T-helper 1 cell treated with Interleukin-12 subunit alpha and Interleukin-12 subunit beta and Interleukin-4 antibody, amounts not matched to agents 30 ng/mL and 1 ng/mL, for 36 hours (primary cell): ENCODE measurements around the gene LZTR1. TPM values are rescaled to one million over a fixed set of nuclear protein-coding genes. Genes with fewer than 3 reads are reported as not detected.
"Not testable (repeated sequence)": the region's sequence is repeated elsewhere in the genome, so short reads cannot be mapped to it uniquely, and the experiment has no call there.

ENCODE experiments used
- intact Hi-C: fragments of 100-400 bp; cut with micrococcal nuclease; formaldehyde crosslinking; loops from one replicate; pipeline ENCODE4 v1.15.1; 2024
- total RNA-seq: library from RNA; stranded (reverse); gene quantifications from 2 replicates; pipeline ENCODE4 v1.2.3, GENCODE V29; 2022

LZTR1 gene
- total RNA-seq, result 83.5 and 89.6 TPM in 2 replicates

DNA sequence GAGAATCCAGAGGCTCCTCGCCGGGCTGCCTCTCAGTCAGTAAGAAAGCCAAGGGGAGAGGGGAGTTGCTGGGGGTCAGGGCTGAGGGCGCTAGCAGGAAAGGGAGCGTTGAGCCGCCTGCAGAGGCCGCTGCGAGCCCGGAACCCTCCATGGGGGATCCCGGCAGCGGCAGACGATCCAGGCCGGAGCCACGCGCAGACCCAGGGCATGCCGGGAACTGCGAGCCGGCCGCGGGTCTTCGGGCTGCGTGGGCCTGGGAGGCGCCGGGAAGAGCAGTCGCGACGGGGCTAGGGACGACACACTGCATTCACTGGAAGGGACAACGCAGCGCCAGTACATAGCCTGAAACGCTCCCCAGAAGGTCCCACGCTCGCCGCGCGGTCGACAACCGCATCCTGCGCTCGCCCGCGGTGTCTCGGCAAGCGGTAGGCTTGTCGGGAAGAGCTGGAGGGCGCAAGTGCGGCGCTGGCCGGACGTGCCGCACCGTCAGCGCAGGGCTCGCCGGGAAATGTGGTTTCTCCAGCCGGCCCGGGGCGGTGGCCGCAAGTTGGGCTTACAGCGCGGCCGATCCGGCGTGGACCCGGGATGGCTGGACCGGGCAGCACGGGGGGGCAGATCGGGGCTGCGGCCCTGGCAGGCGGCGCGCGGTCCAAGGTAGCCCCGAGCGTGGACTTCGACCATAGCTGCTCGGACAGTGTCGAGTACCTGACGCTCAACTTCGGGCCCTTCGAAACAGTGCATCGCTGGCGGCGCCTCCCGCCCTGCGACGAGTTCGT is at the start of gene LZTR1:
TSS of gene LZTR1 (plus strand) at position 511 of the 776 bp plus-strand sequence. CDS start at position 586, 75 bp downstream.
- intact Hi-C loops, result loop anchor here (1.0 kb wide), 3 partner anchors 20 to 65 kb away; partner anchors contain the start of genes CRKL and THAP7

- intact Hi-C loops, result no loop called here
Measured at GRCh38 chr22:20933910-20934309, 48.2 kb upstream of the LZTR1 start.

- intact Hi-C loops, result not testable (repeated sequence)
Measured at GRCh38 chr22:20935049-20935448, 47.0 kb upstream of the LZTR1 start.

DNA sequence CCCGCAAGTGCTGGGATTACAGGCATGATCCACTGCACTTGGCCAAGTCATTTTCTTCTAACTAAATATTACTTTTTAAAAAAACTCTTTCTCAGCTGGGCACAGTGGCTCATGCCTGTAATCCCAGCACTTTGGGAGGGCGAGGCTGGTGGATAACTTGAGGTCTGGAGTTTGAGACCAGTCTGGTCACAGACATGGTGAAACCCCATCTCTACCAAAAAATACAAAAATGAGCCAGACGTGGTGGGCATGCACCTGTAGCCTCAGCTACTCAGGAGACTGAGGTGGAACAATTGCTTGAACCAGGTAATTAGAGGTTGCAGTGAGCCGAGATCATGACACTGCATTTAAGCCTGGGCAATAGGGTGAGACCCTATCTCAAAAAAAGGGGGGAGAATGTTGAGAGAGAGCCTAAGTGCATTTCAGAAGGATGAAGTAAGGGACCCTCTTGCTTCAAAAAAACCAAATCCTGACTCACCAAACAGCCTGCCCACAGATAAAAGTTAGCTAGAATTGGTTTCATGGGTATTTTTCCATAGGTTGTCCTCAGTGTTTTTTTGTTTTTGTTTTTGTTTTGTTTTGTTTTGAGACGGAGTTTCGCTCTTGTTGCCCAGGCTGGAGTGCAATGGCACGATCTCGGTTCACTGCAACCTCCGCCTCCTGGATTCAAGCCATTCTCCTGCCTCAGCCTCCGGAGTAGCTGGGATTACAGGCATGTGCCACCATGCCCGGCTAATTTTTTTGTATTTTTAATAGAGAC is 46.1 kb upstream of the LZTR1 start:
- intact Hi-C loops, result not testable (repeated sequence)

- intact Hi-C loops, result no loop called here
Measured at GRCh38 chr22:20937031-20937793, 44.9 kb upstream of the LZTR1 start.

- intact Hi-C loops, result no loop called here
Measured at GRCh38 chr22:20937794-20938671, 44.1 kb upstream of the LZTR1 start.

DNA sequence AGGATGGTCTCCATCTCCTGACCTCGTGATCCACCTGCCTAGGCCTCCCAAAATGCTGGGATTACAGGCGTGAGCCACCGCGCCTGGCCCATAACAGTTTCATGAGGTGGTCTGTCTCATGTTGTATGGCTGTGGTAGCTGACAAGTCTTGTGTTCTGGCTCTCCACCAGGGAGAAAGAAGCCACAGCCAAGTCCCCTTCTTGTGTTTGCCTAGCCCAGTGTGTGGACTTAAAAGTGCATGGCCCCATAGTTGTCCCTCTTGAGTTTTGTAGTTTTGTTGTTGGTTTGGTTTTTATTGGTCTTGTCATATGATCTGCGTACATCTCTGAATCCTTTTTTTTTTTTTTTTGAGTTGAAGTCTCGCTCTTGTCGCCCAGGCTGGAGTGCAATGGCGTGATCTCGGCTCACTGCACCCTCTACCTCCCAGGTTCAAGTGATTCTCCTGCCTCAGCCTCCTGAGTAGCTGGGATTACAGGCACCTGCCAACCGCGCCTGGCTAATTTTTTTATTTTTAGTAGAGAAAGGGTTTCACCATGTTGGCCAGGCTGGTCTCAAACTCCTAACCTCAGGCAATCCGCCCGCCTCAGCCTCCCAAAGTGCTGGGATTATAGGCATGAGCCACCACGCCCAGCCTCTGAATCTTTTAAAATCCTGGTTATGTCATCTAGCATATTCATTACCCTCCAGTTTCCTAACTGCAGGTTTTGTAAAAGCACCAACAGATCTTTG is 42.5 kb upstream of the LZTR1 start:
- intact Hi-C loops, result not testable (repeated sequence)

DNA sequence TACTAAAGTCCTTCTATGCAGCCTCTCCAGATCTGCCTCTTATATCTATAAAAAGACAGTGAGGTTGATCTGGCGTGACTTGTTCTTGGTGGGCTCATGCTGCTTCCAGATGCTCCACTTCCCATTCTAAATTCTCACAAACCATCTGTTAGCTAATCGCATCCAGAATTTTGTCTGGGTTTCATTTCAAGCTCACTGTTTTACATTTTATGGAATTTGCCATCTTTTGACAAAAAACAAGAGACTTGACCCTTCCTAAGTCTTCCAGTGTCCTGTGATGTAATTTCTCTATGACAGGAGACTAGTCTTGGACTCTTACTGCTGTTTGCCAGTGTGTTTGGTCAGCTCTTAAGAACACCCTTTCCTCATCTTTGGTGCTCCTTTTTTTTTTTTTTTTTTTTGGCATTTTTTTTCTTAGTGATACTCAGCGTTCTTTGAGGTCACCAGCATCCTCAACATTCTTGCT is 41.9 kb upstream of the LZTR1 start:
- intact Hi-C loops, result no loop called here

DNA sequence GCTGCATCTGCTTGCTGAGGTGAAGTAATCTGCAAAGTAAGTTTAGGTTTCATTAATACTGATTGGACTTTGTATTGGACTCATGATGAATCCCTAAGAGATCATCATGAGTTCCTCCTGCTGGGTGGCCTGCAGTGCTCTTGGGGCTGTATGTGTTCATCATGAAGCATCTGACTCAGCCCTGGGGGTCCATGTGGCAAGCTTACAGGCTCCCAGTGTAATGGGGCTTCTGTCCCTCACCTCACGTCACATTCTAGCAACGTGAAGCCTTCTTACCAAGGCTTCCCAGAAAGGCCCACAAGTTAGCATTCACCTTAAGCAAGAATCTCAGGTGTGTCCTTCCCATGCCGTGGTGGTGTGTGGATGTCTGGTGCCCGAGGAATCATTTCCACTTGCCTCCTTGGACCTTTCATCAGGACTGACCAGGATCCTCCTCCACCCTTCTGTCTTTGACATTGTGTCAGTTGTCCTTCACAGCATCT is 41.2 kb upstream of the LZTR1 start:
- intact Hi-C loops, result no loop called here

GRCh38 chr22:20942203-20942902 is 39.7 kb upstream of the LZTR1 start:
- intact Hi-C loops, result not testable (repeated sequence)

DNA sequence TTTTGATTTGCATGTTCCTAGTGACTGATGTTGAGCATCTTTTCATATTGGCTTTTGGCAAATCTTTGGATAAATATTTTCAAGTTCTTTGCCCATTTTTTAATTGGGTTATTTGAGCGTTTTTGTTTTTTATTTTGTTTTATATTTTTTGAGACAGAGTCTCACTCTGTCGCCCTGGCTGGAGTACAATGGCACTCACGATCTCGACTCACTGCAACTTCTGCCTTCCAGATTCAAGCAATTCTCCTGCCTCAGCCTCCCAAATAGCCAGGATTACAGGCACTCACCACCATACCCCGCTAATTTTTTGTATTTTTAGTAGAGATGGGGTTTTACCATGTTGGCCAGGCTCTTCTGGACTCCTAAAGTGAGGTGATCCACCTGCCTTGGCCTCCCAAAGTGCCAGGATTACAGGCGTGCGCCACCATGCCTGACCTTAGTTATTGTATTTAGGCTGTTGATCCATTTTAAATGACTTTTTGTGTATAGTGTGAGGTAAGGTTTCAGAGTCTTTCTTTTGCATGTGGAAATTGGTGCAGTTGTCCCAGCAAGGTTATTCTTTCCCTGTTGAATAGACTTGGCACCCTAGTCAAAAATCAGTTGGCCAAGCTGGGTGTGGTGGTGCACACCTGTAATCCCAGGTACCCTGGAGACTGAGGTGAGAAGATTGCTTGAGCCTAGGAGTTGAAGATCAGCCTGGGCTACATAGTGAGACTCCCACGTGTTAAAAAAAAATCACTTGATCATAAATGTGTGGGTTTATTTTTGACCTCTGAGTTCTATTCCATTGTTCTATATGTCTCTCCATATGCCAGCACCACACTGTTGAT is 38.8 kb upstream of the LZTR1 start:
- intact Hi-C loops, result no loop called here

DNA sequence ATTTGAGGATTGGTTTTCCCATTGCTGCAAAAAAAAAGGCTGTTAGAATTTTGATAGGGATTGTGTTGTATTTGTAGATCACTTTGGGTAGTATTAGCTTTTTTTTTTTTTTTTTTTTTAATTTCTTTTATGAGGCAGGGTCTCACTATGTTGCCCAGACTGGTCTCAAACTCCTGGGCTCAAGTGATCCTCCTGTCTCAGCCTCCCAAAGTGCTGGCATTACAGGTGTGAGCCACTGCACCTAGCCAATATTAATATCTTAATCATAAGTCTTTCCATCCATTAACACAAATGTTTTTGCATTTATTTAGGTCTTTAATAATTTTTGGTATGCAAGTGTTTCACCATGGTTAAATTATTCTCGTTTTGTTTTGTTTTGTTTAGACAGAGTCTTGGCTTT is 38.1 kb upstream of the LZTR1 start:
- intact Hi-C loops, result no loop called here

DNA sequence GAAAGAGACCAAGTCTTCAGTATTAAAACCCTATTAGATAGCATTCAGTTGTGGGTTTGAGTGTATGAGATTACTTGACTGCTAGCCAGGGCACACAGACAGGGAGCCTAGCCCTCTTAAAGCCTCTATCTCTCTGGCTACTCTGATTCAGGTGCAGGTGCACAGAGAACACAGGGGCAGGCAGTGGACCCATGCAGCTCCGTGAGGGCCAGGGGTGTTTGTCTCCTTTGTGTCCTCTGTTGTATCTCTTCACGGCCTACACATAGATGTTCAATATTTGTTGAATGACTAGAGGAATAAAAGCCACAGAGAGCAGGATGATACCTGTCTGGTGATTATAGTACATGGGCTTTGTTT is 36.5 kb upstream of the LZTR1 start:
- intact Hi-C loops, result no loop called here

DNA sequence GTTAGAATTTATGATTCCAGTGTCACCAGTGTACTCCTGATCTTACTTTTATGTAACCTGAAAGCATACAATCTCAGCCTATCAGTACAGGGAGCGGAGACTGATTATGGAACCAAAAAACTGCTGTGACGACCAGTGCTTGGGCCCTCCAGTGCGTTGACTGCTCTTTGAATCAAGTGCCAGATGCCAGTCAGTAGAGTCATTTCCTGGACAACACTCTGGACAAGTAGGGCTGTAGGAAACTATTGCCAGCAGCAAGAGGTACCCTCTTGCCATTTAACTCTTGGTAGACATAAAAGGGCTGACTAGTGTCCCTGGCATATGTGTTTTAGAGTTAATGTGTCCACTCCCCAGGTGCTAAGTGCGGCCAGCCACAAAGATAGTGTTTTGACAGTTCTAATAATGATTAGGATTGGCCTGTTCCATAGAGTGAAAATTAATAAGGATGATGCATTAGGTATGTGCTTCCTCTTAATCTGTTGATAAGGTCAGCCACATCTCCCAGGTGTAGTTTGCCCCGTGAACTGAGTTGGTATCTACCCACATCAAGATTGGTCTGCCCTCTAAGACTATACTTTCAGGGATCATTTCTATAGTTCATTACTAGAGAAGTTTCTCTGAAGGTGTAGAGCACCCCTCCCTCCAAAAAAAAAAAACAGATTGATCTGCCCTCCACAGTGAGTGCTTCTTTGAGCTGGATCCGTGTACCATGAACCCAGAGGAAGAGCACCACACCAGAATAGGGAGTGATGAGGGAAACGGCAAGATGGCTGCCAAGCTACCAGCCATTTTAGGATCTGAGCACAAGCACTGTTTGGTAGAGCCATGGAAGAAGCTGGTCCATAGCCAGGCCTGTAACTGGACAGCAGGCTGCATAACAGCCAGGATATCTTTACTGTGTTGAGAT is 35.8 kb upstream of the LZTR1 start:
- intact Hi-C loops, result no loop called here

- intact Hi-C loops, result no loop called here
Measured at GRCh38 chr22:20946991-20947390, 35.1 kb upstream of the LZTR1 start.

GRCh38 chr22:20948450-20948849 is 33.6 kb upstream of the LZTR1 start:
- intact Hi-C loops, result no loop called here

GRCh38 chr22:20948989-20949388 is 33.1 kb upstream of the LZTR1 start:
- intact Hi-C loops, result no loop called here
